HEK293 (cell line): ENCODE measurements around the gene ACOT9.

ENCODE experiments used
- CTCF ChIA-PET: fragments of 350-600 bp; formaldehyde crosslinking; extraction: SDS; loops from one replicate; lab custom pipeline; 2021; ENCODE audit warnings: antibody characterized with exemption; lab: Yijun Ruan, JAX
- POLR2A ChIA-PET: fragments of 300-600 bp; formaldehyde crosslinking; extraction: SDS; loops from one replicate; lab custom pipeline; 2020; ENCODE audit warnings: antibody characterized with exemption, inconsistent platforms; lab: Yijun Ruan, JAX
- H3K27ac ChIP-seq: fragments of 200-500 bp; sonication (Bioruptor generic); 2 replicates; pipeline ENCODE4 v1.5.1; 2014; ENCODE audit warnings: low read depth, low read length, control low read depth, inconsistent platforms; ENCODE audit errors: extremely low read depth
- H3K36me3 ChIP-seq, 2 experiments: fragments of 200-500 bp in 1 of 2; sonication (Bioruptor generic) in 1 of 2; 1 replicate in 1 of 2; 2 replicates in 1 of 2; pipeline ENCODE4 v1.5.1; 2014 to 2017; ENCODE audit warnings: inconsistent platforms in 2 of 2, low read length in 2 of 2; ENCODE audit not compliant: control insufficient read depth in 2 of 2, insufficient read depth in 1 of 2
- H3K4me1 ChIP-seq: fragments of 200-500 bp; sonication (Bioruptor generic); 2 replicates; pipeline ENCODE4 v1.5.1; 2014; ENCODE audit warnings: mild to moderate bottlenecking, low read length, inconsistent platforms; ENCODE audit not compliant: control insufficient read depth, insufficient read depth
- H3K4me3 ChIP-seq: 2 replicates; pipeline ENCODE4 v1.5.1; 2011; ENCODE audit warnings: low read depth, mild to moderate bottlenecking, control low read depth, low read length, moderate library complexity
- H3K9me3 ChIP-seq: fragments of 200-500 bp; sonication (Bioruptor generic); 2 replicates; pipeline ENCODE4 v1.5.1; 2014; ENCODE audit warnings: low read depth, low read length, inconsistent platforms; ENCODE audit not compliant: control insufficient read depth, insufficient read depth
- GLI4 ChIP-seq: fragments of 450-650 bp; formaldehyde crosslinking; IDR thresholded peaks from 2 replicates; pipeline ENCODE4 v1.5.1; 2016; ENCODE audit warnings: missing biosample characterization, missing genetic modification characterization
- PRDM10 ChIP-seq: fragments of 450-650 bp; formaldehyde crosslinking; IDR thresholded peaks from 2 replicates; pipeline ENCODE4 v1.5.1; 2016; ENCODE audit warnings: missing biosample characterization, missing genetic modification characterization
- ZBTB26 ChIP-seq: fragments of 450-650 bp; formaldehyde crosslinking; optimal IDR thresholded peaks from 2 replicates; pipeline ENCODE3; 2016; ENCODE audit warnings: missing biosample characterization, mild to moderate bottlenecking, missing genetic modification characterization
- ZNF146 ChIP-seq: fragments of 450-650 bp; formaldehyde crosslinking; IDR thresholded peaks from 2 replicates; pipeline ENCODE4 v1.5.1; 2016; ENCODE audit warnings: missing biosample characterization, missing genetic modification characterization
- ZNF157 ChIP-seq: fragments of 450-650 bp; formaldehyde crosslinking; IDR thresholded peaks from 2 replicates; pipeline ENCODE4 v1.5.1; 2016; ENCODE audit warnings: missing biosample characterization, missing genetic modification characterization
- ZNF169 ChIP-seq: fragments of 450-650 bp; formaldehyde crosslinking; IDR thresholded peaks from 2 replicates; pipeline ENCODE4 v1.5.1; 2016; ENCODE audit warnings: missing biosample characterization, missing genetic modification characterization
- ZNF184 ChIP-seq: fragments of 450-650 bp; IDR thresholded peaks from 2 replicates; pipeline ENCODE4 v1.5.1; 2018; ENCODE audit warnings: missing biosample characterization, mild to moderate bottlenecking, missing genetic modification characterization
- ZNF341 ChIP-seq: fragments of 450-650 bp; formaldehyde crosslinking; IDR thresholded peaks from 2 replicates; pipeline ENCODE4; 2016; ENCODE audit warnings: low read depth, missing biosample characterization, missing genetic modification characterization
- ZNF621 ChIP-seq: fragments of 450-650 bp; formaldehyde crosslinking; IDR thresholded peaks from 2 replicates; pipeline ENCODE4 v1.5.1; 2017; ENCODE audit warnings: missing biosample characterization, missing genetic modification characterization
- ZNF777 ChIP-seq: fragments of 450-650 bp; formaldehyde crosslinking; IDR thresholded peaks from 2 replicates; pipeline ENCODE4 v1.5.1; 2017; ENCODE audit warnings: missing biosample characterization, missing genetic modification characterization, borderline replicate concordance
- ZNF792 ChIP-seq: fragments of 450-650 bp; formaldehyde crosslinking; IDR thresholded peaks from 2 replicates; pipeline ENCODE4 v1.5.1; 2016; ENCODE audit warnings: missing biosample characterization, missing genetic modification characterization

ACOT9 gene

GRCh38 chrX:23666282-23666681, 76.8 kb downstream of the ACOT9 start:
- no peak overlapping the region for H3K27ac ChIP-seq
- peaks cover 0 to 7% of the 10 kb centered on the region in 2 experiments; a peak in 2 of 3 replicates for H3K36me3 ChIP-seq
- peak; percentile 46; the same call in 1 of the 2 replicates for TF ChIP-seq PRDM10 (tag by site-specific recombination)
- TF ChIP-seq ZNF777: no peak
- TF ChIP-seq ZNF621 (tag by site-specific recombination): no peak
- H3K4me1 ChIP-seq: no peaks in the 10 kb centered on the region; the same call in 1 of the 2 replicates
- no peak overlapping the region for H3K4me3 ChIP-seq
- no peaks in the 10 kb centered on the region for H3K9me3 ChIP-seq
- ChIA-PET CTCF (interaction anchor here (0.6 to 1.5 kb wide), 2 partner anchors 27 to 236 kb away, joined by 5 to 8 read pairs; no protein-coding TSS in a partner anchor), POLR2A (interaction anchor here (0.6 to 1.2 kb wide), 2 partner anchors 30 to 218 kb away, joined by 3 to 4 read pairs; no protein-coding TSS in a partner anchor)

GRCh38 chrX:23664496-23664895, 78.6 kb downstream of the ACOT9 start:
- POLR2A ChIA-PET: no interaction called here
- TF ChIP-seq ZNF184: no peak
- no peak for TF ChIP-seq GLI4
- no peak for TF ChIP-seq ZNF169 (tag by site-specific recombination)
- Histone ChIP-seq H3K4me3 (no peak overlapping the region), H3K36me3 (no peaks in the 10 kb centered on the region; a peak in 1 of 3 replicates), H3K4me1 (no peaks in the 10 kb centered on the region; the same call in 1 of the 2 replicates), H3K9me3 (no peaks in the 10 kb centered on the region), H3K27ac (no peak overlapping the region)
- CTCF ChIA-PET: interaction anchor here (0.6 kb wide), 1 partner anchor 238 kb away, joined by 3 read pairs; no protein-coding TSS in a partner anchor

GRCh38 chrX:23662853-23663252, 80.2 kb downstream of the ACOT9 start:
- ChIA-PET POLR2A (no interaction called here), CTCF (no interaction called here)
- no peak overlapping the region for H3K4me3 ChIP-seq
- no peak overlapping the region for H3K27ac ChIP-seq
- no peak for TF ChIP-seq ZBTB26
- no peak for TF ChIP-seq PRDM10 (tag by site-specific recombination)
- TF ChIP-seq ZNF157 (tag by site-specific recombination): no peak
- no peak for TF ChIP-seq ZNF792
- no peaks in the 10 kb centered on the region for H3K9me3 ChIP-seq
- no peaks in the 10 kb centered on the region for H3K36me3 ChIP-seq
- no peaks in the 10 kb centered on the region for H3K4me1 ChIP-seq

GRCh38 chrX:23662187-23662586, 80.9 kb downstream of the ACOT9 start:
- ChIA-PET CTCF (no interaction called here), POLR2A (no interaction called here)
- Histone ChIP-seq H3K4me1 (no peaks in the 10 kb centered on the region), H3K27ac (no peak overlapping the region), H3K36me3 (no peaks in the 10 kb centered on the region), H3K4me3 (no peak overlapping the region), H3K9me3 (no peaks in the 10 kb centered on the region)
- TF ChIP-seq ZNF341 (tag by site-specific recombination) (no peak), ZNF146 (tag by site-specific recombination) (peak; percentile 84)
